ENCODE results near the gene HHATL.

The HHATL gene

DNA sequence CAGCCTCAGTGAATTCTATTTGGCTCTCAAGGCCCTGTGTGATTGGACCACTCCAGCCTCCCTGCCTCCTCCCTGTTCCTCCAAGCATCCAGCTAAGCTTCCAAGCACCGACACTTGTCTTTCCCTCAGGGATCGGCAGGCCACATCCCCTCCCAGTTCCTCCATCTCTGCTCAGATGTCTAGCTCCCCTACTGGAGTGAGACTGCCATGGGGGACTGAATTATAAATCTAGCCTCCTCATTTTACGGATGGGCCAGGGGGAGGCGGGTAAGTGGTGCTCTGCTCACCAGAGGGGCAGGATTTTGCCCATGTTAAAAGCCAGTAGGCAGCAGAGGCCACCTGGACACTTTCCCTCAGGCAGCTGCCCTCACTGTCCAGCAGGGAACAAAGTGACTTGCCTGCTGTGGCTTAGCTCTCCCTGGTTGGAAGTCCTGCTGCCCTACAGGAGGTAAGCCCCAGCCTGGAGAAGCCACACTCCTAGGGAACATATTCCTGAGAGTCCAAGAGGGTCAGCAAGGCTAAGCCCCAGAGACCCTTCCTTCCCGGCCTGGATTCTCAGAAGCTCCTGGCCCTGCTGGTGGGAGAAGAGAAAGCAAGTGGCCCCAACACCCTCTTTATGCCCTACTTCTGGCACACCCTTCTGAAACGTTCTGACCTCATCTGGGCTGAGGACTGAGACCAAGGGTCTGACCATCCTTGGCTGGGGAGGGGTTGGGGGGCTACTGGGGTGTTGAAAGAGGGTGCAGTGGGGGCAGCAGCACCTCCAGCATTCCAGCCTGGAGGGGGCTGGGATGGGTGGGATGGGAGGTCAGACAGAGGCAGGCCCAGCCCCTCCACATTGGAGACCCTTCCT is 9.1 kb upstream of the HHATL start:
- no peak for DNase-seq

DNA sequence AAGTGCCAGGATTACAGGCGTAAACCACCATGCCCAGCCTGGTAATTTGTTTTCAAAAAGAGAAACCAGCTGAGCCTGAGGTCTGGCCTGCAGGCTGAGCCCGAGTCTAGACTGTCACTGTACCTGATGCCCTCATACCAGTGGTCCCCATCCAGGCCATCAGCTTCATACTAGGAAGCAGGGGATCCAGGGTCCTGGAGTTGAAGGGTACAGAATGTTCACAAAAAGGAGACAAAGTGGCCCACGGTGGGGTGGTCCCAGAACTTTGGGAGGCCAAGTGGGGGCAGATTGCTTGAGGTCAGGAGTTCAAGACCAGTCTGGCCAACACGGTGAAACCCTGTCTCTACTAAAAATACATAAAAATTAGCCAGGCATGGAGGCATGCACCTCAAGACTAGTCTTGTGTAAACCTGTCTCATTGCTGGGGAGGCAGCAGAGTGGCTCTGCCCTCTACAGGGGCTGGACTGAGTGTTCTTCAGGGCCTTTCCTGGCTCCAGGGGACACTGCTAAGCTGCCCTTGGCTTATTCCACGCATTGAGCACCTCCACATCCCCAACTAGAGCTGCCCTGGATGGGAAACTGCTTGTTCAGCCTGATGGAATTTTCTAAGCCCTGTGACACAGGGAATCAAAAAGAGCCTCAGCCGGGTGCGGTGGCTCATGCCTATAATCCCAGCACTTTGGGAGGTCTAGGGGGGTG is 7.9 kb upstream of the HHATL start:
- DNase-seq: no peak

DNA sequence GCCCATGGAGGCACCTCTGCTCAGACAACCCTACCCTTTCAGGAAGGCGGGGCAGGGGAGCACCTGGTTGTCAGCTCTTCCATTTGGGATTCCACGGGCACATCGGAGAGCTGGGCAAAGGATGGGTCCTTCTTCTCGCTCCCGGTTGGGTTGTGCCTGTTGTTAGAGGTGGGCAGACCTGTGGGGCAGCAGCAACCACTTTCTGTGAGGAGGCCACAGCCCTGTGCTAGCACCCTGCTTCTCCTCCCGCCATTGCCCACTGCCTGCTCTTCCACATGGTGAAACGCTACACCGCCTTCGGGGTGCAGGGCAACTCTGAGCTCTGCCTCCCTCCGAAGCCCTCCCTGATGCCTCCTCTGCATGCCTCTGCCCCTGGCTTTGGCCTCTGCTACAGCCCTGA is 7.0 kb upstream of the HHATL start:
- no peak for DNase-seq

DNA sequence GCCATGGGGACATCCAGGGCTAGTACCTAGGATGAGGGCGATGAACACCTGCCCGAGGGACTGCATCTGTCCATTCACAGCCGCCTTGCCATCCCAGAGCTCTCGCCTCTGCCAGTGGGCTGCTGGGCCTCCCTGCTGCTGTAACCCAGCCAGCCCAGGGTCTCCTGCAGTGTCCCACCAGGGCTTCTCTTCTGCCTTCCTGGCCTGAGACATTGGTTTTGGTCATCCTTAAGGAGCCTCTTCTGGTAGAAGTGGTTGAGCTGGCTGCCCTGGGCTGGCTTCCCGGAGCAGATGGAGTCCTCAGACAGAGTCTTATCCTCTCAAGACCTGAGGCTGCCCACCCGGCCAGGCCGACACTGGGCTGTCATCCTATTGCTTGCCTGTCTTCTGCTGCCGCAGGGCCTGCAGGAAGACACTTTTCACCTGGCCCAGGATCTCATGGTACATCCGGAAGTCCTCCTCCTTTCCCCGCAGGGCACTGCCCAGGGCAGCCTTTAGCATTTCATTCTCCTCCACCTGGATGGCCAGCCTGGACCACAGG is 6.1 kb upstream of the HHATL start:
- DNase-seq: no peak

DNA sequence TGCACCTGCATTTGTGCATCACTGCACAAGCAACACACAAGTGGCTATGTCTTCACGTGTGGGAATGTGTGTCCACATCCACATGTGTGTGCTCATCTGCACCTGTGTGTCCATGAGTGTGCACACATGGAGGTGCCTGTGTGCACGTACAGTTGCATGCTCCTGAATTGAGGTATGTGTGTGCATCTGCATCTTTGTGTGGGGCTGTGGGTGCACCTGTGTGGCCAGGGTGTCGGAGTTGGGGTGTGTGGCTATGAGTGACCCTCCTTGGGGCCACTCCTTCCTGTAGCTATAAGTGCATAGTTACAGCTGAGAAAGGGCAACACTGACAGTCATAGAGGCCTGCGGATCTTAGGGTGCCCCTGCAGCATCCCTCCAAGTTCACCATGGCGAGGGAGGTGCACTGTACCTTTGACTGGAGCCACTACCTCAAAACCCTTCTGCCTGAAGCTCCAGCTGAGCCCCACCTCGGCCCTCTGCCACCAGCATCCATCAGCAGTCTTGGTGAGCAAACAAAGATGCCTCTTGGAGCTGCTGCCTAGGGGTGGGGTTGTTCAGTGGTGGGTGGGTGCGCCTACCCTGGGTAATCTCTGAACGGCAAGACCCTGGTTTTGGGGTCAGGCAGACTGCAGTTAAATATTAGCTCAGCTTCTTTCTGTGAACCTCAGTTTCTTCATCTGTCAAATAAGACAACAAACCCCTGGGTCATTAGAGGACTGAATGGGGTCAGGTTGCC is 5.2 kb upstream of the HHATL start:
- no peak for DNase-seq

DNA sequence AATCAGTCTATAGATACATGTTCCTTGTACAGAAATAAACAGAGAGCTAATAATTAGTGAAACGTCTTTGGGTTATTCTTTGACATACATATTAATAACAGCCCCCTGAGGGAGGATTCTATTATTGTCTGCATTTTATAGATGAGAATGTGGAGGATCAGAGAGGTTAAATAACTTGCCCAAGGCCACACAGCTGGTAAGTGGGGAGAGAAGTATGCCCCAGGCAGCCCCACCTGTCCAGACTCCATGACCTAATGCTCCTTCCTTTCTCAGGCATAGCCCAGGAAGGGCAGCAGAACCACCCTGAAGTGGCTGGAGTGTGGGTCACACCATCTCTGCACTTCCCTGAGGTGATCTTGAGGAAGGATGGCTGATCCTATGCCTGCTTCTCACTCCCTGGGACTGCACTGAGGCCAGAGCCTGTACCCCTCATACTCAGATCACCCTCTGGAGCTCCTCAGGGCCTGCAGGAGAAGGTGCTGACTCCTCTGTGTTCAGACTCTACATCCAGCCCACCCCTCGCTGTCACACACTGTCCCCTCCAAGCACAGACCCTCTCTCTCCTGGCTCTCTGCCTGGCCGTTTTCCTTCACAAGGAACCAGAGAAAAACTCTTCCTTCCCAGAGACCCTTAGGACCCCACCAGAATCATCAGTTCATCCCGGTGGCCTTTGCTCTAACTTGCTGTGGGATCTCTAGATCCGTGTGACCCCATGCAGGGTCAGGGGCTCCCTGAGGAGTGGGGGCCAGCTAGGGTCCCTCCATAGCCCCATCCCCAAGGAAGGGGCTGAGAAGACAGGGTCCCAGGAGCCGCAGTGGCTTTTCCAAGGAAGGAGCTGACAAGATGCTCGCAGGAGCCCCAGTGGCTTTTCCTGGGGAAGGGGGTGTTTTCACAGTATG is 4.4 kb upstream of the HHATL start:
- DNase-seq: no peak

DNA sequence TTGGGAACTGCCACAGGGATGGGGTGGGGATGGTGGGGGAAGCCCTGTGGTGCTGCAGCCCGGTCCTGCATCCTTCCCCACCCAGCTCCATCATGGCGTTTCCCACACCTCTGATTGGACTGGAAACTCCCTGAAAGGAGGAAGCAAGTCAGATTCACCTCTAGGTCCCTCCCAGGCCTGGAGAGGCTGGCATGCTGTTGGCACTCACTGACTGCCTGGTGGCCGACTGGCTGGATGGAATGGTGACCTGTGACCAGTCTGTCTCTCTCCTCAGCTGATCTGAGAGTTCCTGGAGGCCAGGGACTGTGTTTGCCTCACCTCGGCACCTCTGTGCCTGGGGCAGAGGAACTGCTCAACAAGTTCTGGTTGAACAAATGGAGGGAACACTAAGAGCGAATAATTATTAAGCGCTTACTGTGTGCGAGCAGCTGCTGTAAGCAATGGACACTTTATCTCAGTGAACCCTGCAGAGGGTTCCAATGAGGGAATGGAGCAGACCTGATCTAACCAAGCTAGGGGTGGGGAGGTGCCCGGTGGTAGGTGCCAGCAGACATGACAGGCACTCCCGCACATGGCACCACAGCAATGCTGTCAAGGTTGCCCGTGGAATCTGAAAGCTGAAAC is 3.5 kb upstream of the HHATL start:
- no peak for DNase-seq

DNA sequence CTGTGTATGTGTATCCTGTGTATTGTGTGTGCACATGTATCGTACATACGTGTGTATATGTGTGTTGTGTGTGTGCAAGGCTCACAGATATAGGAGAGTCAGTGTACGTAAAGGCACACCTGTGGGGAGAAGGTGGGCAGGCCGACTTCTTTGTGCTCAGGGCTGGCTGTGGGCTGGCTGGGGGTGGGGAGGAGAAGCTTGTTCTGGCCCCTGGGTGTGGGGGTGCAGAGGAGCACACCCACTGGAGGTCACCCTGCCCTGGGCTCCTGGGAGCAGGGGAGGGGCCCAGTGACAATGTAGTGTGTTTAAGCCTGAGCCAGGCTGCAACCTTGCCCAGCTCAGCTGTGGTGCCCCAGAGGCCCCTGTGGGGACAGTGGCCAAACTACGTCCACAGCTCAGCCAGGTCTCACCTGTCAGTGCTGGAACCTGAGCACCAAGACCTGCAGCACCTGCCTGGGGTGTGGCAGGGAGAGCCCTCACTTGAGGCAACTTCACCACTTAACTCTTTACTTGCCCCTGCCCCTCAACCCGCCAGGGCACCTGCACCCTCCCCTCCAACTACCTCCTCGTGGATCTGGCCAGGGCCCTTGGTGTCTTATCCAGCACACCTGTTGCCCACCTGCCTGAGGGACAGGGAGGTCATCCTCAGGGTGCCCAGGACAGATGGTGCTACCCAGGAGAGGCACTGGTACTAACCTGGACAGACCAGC is 2.6 kb upstream of the HHATL start:
- DNase-seq: no peak

DNA sequence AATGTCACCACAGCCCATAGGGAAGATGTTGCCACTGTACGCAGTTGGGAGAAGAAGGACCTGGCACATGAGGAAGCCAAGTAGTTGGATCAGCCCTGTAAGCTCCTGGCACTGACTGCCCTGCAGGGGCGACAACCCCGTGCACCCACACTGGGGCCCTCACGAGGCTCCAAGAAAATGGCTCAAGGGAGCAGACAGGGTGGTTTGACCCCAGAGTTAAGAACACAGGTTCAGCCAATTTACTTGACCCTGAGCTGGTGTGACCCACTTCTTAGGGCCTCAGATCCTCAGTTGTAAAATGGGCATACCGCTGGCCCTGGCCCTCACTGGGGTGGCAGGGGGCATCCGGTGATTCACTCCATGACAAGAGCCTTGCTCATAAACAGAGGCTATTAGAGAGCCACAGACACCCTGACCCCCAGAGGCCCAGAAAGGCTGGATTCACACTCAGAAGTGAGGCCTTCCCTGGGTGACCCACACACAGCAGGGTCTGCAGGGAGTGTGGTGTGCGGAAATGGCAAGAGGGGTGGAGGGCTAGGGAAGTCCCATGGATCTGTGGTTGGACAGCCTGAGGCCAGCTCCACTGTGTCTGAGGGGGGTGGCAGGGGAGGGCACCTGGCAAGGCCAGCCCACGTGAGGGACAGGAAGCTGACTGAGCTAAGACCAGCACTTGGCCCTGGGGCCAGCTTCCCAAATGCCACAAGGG is 1.7 kb upstream of the HHATL start:
- DNase-seq: no peak

DNA sequence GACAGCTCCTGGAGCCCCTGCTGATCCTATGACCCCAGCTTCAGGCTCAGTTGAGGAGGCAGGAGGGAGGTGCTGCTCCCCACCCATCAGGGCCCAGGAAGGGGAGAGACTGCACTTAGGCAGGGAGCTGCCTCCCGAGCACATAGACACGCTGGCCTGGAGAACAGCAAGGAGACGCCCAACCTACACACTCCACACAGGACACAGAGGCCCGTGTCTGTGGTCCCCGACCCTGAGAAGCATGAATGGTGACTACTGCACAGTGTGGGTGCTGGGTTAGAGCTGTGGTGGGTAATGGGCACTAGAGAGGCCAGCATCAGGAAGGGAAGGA is 1.1 kb upstream of the HHATL start:
- DNase-seq: no peak

DNA sequence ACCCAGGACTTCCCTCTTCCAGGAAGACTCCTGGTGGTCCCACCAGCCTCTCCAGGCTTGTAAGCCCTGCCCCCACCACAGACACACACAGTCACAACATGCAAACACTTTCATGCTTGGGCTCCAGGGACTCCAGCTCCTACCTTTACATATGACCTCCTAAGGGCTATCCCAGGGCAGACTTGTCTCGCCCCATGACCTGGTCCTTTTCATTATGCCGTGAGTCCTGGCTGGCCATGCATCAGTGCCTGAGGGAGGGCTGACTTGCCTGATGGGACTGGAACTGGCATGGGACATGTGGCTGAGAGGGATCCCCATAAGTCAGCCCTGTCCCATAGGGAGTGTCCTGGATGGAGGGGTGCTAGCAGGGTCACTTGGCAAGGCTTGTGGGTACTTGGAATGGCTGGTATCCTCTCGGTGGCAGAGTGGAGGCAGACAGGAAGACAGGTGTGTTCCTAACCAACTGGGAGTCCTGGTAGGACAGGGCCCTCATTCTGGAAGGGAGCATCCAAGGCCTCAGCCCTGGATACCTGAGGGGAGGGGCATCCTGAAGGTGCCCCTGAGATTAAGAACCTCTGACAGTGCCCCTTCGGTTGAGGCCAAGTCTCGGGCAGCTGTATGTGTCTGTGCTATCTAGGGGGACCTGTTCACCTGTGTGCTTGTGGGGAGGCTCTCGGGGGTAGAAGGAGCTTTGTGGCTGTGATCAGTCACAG is 540 bp upstream of the HHATL start:
- DNase-seq: no peak

DNA sequence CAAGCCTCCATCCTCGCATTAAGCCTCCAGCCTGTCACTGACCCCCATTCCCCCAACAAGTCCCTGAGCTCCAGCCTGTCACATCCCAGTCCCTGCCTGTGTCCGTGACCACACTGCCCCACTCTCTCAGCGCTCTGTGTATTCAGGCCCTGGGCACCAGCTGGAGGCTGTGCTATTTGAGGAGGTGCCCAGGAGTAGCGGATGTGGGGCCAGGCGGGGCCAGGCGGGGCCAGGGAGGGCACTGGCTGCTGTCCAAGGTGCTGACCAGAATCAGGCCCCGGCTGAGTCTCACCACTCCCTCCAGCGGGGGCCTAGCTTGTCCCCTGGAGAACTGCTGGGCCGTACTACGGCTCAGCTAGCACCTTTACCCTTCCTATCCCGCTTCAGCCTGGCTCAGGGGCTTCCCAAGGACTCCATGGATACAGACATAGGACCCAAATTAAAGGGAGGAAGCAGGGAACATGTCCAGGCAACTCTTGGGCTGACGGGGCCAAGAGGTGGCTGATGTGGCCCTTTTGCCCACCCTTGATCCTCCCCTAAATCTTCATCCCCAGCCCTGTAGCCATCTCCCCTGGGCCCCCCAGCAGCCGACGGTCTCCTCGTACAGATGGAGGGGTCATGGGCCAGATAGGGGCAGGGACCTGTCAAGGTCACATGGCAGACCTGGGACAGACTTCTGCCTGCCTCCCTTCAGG is 1.1 kb downstream of the HHATL start:
- DNase-seq: no peak

DNA sequence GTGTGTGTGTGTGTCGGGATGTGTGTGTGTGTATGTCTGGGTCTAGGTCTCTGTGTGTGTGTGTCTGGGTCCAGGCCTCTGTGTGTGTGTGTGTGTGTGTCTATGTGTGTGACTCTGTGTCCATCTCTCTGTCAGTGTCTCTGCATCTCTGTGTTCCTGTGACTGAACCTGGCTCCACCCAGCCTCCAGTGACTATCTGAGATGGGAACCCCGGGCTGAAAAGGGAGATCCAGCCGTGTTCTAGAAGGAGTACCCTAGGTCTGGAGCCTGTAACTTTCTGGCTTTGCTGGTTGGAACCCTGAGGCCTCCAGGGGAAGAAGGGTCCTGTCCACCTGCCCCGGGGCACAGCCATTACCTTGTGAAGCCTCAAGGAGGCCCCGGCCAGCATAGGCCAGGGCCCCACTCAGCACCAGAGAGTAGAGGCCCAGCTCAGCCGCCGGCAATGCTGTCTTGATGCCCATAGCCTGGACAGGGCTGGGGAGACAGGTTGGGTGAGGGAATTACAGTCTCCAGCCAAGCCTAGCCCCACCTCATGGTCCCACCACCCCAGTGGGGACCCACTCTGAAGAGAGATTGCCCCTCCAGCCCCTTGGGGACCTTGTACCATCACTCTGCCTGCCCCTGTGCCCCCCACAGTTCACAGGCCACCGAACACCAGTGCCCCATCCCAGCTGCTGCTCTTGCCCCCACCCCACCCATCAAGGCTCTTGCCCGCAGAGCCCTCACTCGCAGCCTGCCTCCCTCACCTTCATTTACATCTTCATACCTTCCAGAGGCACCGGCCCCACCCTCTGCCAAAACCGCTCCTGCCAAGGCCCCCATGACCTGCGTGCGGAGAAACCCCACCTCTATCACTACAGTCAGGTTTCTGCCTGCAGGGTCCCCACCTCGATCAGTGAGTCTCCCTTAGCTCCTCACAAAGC is 2.0 kb downstream of the HHATL start:
- DNase-seq: no peak

DNA sequence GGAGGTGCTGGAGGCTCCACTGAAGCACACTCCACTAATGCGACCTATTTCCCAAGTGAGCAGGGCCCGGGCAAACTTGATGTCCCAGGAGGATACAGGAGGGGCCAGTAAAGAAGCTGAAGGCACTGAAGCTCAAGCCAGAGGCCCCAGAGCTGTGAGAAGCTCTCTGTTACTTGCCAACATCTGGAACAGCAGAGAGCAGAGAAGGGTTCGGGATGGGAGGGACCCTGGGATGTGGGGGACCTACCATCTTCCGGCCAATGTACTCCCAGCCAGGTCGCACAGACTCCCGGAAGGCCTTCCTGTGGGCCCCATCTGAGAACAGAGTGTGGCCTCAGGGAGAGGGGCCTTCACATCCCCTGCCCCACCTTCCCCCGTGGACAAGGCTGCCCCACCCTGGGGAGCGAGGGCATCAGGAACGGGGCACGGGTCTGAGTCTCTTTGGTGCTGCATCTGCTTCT is 3.1 kb downstream of the HHATL start:
- no peak for DNase-seq

DNA sequence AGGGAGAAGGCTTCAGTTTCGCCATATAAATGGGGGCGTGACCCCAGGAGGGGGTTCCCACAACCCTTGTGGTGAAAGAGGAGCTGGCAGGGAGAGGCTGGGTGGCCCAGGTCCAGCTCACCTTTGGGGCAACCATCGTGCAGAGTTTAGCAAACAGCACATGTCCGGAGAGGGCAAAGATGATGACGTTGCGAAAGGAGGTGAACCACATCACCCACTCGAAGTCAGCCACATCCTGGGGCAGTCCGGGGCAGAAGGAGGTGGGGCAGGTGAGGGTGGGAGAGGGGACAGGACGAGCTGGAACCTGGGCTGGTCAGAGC is 3.7 kb downstream of the HHATL start:
- no peak for DNase-seq

DNA sequence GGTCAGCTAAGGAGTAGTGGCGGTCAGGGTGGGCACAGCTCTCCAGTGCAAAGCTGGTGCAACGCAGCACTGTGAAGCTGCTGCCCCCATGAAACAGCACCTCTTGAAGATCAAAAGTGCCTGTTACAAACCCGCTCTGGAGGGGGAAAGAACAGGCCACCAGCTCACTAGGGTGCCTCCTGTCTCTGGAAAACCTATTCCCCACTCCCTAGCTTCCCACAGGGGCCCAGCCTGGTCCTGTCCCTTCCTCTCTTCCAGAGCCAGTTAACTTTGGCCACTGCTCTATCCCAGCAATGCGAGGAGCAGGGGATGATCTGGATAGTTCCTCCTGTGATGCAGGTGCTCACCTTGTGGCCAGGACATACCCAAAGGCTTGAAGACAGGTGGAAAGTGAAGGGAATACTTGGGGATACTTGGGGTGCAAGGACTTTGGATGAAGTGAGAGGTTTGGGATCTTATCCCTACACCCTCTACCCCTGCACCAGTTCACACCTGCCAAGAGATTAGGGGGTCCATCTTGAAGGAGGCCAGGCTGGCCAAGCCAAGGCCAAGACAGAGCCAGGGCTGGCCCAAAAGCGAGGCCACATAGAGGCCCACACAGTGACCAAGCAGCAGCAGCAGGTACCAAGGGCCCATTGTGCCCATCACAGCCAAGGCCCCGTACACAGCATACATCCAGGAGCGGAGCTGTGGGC is 4.2 kb downstream of the HHATL start:
- DNase-seq: no peak

DNA sequence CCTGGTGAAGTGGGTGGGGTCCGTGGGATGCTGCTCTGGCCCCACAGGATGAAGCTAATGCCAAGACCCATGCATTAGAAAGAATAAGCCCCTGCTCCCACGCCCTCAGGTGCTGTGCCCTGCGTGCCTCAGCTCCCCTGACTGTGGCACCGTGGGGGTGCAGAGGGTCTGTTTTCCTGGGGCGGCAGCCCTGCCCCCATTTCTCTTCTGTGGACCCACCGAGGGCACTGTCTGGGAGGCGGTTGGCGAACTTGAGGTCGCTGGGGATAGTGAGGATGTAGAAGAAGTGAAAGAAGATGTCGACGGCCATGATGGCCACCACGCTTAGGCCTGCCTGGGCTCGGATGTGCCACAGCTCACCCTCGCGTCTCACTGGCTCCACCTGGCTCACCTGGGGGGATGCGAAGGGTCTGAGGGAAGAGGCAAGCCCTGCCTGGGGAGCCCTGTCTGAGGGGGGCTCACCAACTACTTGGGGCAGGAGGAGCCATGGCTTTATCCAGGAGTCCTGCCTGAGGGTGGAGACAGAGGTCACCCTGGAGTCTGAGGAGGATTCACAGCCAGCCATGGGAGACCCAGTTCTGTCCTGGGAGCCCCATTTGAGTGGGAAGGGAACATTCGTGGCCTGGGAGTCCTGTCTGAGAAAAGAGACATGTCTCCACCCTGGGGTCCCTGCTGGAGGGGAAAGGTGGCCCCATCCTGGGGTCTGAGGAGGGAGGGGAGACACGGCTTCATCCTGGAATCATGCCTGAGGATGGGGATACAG is 5.1 kb downstream of the HHATL start:
- DNase-seq: no peak

Measured in amniotic stem cell (primary cell).